CD4-positive, alpha-beta T cell (primary cell): ENCODE data around the gene VIT. TPM values are rescaled to one million over a fixed set of nuclear protein-coding genes. Genes with fewer than 3 reads are reported as not detected.

Experiments
- ATAC-seq: fragments of 200-7000 bp; cut with Tn5 transposase; one replicate; pipeline ENCODE4 v1.10.0; 2022; ENCODE audit warnings: mild to moderate bottlenecking; ENCODE audit not compliant: poor library complexity
- CTCF ChIA-PET: fragments of 350-600 bp; sonication (Branson Sonifier 250); formaldehyde crosslinking; loops from one replicate; lab custom pipeline; 2021; ENCODE audit warnings: antibody characterized with exemption, inconsistent platforms; lab: Charles Lee
- POLR2A ChIA-PET: fragments of 350-600 bp; sonication (Branson Sonifier 250); formaldehyde crosslinking; loops from one replicate; lab custom pipeline; 2021; ENCODE audit warnings: antibody characterized with exemption, inconsistent platforms; lab: Charles Lee
- DNase-seq, 14 experiments: peaks; one replicate each; pipeline ENCODE4 v3.0.0-alpha.2; 2013 to 2020; ENCODE audit warnings: mixed read lengths in 2 of 14
- H3K27ac ChIP-seq, 2 donors: one replicate each; pipeline versions ENCODE4 v1.5.1 to v1.7.0; 2013; ENCODE audit warnings: low read length in 2 of 2, low read depth in 1 of 2, mild to moderate bottlenecking in 1 of 2
- H3K27me3 ChIP-seq, 2 experiments: 1 replicate in 1 of 2; 2 replicates in 1 of 2; pipeline versions ENCODE4 v1.6.1 to v1.7.0; 2013; ENCODE audit warnings: low read length in 2 of 2, control low read depth in 1 of 2, mild to moderate bottlenecking in 1 of 2, moderate library complexity in 1 of 2; ENCODE audit not compliant: insufficient read depth in 2 of 2, control insufficient read depth in 1 of 2
- H3K36me3 ChIP-seq: one replicate; pipeline ENCODE4 v1.6.1; 2013; ENCODE audit warnings: low read length, control low read depth; ENCODE audit not compliant: insufficient read depth
- H3K4me1 ChIP-seq: one replicate; pipeline ENCODE4 v1.6.1; 2013; ENCODE audit warnings: low read length, control low read depth; ENCODE audit not compliant: insufficient read depth
- H3K4me3 ChIP-seq: one replicate; pipeline ENCODE4 v1.5.1; 2013; ENCODE audit warnings: mild to moderate bottlenecking, low read length, moderate library complexity
- H3K9me3 ChIP-seq, 2 experiments: 1 replicate in 1 of 2; 2 replicates in 1 of 2; pipeline versions ENCODE4 v1.6.1 to v1.7.0; 2013; ENCODE audit warnings: low read length in 2 of 2, mild to moderate bottlenecking in 2 of 2, control low read depth in 1 of 2, moderate library complexity in 1 of 2; ENCODE audit not compliant: control insufficient read depth in 1 of 2, insufficient read depth in 1 of 2
- H3K27ac Mint-ChIP-seq: one replicate; pipeline ENCODE4 v1.8.0; 2020; ENCODE audit warnings: mixed read lengths
- H3K27me3 Mint-ChIP-seq: one replicate; pipeline ENCODE4 v1.8.0; 2021; ENCODE audit warnings: mixed read lengths
- H3K36me3 Mint-ChIP-seq: one replicate; pipeline ENCODE4 v1.8.0; 2021; ENCODE audit warnings: low read depth, mixed read lengths
- H3K4me1 Mint-ChIP-seq: one replicate; pipeline ENCODE4 v1.8.0; 2021; ENCODE audit warnings: low read depth, mixed read lengths
- H3K4me3 Mint-ChIP-seq: one replicate; pipeline ENCODE4 v1.8.0; 2020; ENCODE audit warnings: mild to moderate bottlenecking, mixed read lengths
- H3K9me3 Mint-ChIP-seq: one replicate; pipeline ENCODE4 v1.8.0; 2020; ENCODE audit warnings: mixed read lengths
- intact Hi-C, 2 experiments: fragments of 100-400 bp; cut with DNase I in 1 of 2; cut with micrococcal nuclease in 1 of 2; formaldehyde crosslinking; loops; one replicate each; pipeline versions ENCODE4 v1.15.1 to v1.9.0; 2023 to 2025; cut with DNase I, micrococcal nuclease
- total RNA-seq, 174 experiments: library from RNA in 2 of 174; stranded (reverse) in 2 of 174; gene quantifications; one replicate each; pipeline ENCODE4 v1.2.3 and lab custom pipeline; 2021 to 2026
- TF ChIP-seq, protein P1 (sequence below): fragments of 200-600 bp; IDR thresholded peaks from one replicate; pipeline ENCODE4 v1.8.0; 2022; ENCODE audit warnings: antibody characterized with exemption, mild to moderate bottlenecking

Gene VIT
- total RNA-seq, 2 experiments from 2014 or later, result not detected

DNA sequence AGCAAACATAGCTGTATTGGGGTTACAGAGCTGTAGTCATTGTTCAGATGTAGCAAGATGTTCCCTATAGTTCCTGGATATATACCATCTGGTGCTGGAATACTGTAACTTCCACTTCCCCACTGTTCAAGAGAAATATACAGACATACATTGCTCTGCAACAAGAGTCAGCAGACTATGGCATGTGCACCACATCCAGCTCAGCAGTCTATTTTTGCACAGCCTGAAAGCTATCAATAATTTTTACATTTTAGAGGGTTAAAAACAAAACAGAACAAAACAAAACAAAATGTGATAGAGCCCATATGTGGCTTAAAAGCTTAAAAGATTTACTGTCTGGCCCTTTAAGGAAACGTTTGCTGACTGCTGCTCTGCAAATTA, 31.8 kb upstream of the VIT start:
- H3K4me3 ChIP-seq, result no peak overlapping the region
- ATAC-seq (no peak), DNase-seq (no peak)
- no peak overlapping the region for H3K27ac ChIP-seq
- Mint-ChIP-seq H3K9me3 (no peaks in the 10 kb centered on the region), H3K4me1 (no peaks in the 10 kb centered on the region), H3K27me3 (peaks cover 11% of the 10 kb centered on the region), H3K36me3 (no peaks in the 10 kb centered on the region), H3K4me3 (no peak overlapping the region), H3K27ac (no peak overlapping the region)
- no peaks in the 10 kb centered on the region for H3K4me1 ChIP-seq
- intact Hi-C loops, result loop anchor here (2.0 to 10.0 kb wide), 2 partner anchors 310 to 314 kb away; partner anchors contain the start of gene CRIM1 (in 1 of the 2)
- H3K36me3 ChIP-seq, result no peaks in the 10 kb centered on the region
- CTCF ChIA-PET, result no interaction called here
- TF ChIP-seq, protein P1, sequence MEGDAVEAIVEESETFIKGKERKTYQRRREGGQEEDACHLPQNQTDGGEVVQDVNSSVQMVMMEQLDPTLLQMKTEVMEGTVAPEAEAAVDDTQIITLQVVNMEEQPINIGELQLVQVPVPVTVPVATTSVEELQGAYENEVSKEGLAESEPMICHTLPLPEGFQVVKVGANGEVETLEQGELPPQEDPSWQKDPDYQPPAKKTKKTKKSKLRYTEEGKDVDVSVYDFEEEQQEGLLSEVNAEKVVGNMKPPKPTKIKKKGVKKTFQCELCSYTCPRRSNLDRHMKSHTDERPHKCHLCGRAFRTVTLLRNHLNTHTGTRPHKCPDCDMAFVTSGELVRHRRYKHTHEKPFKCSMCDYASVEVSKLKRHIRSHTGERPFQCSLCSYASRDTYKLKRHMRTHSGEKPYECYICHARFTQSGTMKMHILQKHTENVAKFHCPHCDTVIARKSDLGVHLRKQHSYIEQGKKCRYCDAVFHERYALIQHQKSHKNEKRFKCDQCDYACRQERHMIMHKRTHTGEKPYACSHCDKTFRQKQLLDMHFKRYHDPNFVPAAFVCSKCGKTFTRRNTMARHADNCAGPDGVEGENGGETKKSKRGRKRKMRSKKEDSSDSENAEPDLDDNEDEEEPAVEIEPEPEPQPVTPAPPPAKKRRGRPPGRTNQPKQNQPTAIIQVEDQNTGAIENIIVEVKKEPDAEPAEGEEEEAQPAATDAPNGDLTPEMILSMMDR, result no peak
- no peaks in the 10 kb centered on the region for H3K9me3 ChIP-seq
- H3K27me3 ChIP-seq, result peaks cover 0 to 6% of the 10 kb centered on the region in 2 experiments
- POLR2A ChIA-PET, result no interaction called here

DNA sequence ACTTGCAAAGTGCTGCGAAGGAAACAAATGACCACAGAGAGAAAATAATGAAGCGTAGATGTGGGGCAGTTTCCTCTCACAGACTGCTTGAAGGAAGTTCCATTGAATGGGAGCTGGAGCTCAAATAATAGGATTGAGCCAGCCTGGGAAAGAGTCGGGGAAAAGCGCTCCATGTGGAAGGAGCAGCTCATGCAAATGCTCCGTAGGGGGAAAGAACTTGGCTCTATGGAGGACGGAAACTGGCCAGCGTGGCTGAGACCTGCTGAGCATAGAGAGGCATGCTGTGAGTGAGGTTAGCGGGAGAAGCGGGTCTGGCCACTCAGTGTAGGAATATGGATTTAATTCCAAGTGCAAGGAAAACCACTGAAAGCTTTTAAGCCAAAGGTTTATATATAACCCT, 28.6 kb upstream of the VIT start:
- no peak overlapping the region for H3K4me3 Mint-ChIP-seq
- no peaks in the 10 kb centered on the region for H3K9me3 Mint-ChIP-seq
- peaks cover 20% of the 10 kb centered on the region for H3K27me3 Mint-ChIP-seq
- H3K27ac Mint-ChIP-seq, result no peak overlapping the region
- Histone ChIP-seq H3K36me3 (no peaks in the 10 kb centered on the region), H3K4me1 (no peaks in the 10 kb centered on the region), H3K27me3 (peaks cover 0 to 6% of the 10 kb centered on the region in 2 experiments), H3K4me3 (no peak overlapping the region), H3K27ac (no peak overlapping the region), H3K9me3 (no peaks in the 10 kb centered on the region)
- POLR2A ChIA-PET, result no interaction called here
- ATAC-seq (no peak), DNase-seq (no peak)
- H3K36me3 Mint-ChIP-seq, result no peaks in the 10 kb centered on the region
- intact Hi-C loops, result loop anchor here in 1 of 2 experiments (10.0 kb wide), 1 partner anchor 313 kb away; the partner anchor contains the start of gene CRIM1
- CTCF ChIA-PET, result no interaction called here
- TF ChIP-seq, protein P1, result no peak
- no peaks in the 10 kb centered on the region for H3K4me1 Mint-ChIP-seq

DNA sequence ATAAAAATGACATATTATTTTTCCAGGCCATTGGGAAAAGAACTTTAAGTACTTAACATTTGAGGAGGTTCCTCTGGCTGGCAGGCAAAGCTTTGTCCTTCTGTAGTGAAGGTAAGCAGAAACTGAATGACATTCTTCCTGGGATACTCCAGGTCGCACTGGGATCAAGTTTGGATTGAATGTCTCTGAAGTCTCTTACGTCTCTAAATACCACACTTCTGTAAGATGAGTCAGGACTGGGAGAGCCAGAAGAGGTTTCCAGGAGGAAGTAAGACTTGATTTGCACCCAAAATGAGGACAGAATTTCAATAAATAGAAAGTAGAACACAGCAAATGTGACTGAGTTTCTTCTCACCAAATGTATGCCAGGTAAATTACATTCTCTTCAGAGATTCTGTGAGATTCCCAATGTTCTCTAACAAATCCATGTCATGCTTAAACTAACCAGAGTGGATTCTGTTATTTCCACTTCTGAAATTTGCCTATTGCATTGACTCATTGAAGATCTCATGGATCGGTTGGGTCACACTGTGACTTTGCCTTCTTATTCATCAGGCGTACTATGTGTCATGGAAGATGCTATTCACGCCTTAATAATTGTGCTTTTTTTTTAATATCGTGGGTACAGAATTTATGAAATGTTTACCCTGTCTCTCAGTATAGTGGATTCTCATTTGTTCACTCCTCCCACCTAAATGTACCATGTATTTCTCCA, 25.5 kb upstream of the VIT start:
- intact Hi-C loops, result no loop called here
- TF ChIP-seq, protein P1, result no peak
- Mint-ChIP-seq H3K9me3 (no peaks in the 10 kb centered on the region), H3K36me3 (no peaks in the 10 kb centered on the region), H3K27me3 (peaks cover 30% of the 10 kb centered on the region), H3K4me1 (no peaks in the 10 kb centered on the region), H3K27ac (no peak overlapping the region), H3K4me3 (no peak overlapping the region)
- no peak for DNase-seq
- Histone ChIP-seq H3K4me3 (no peak overlapping the region), H3K27me3 (no peaks in the 10 kb centered on the region), H3K27ac (no peak overlapping the region), H3K9me3 (no peaks in the 10 kb centered on the region), H3K36me3 (no peaks in the 10 kb centered on the region), H3K4me1 (no peaks in the 10 kb centered on the region)
- ATAC-seq, result no peak
- POLR2A ChIA-PET, result no interaction called here
- CTCF ChIA-PET, result no interaction called here
